Progenitor cell of endocrine pancreas (in vitro differentiated cells): ENCODE measurements around the gene RUSF1. TPM values are rescaled to one million over a fixed set of nuclear protein-coding genes. Genes with fewer than 3 reads are reported as not detected.

Source experiments
- DNase-seq: peaks from one replicate; pipeline ENCODE4 v3.0.0; 2021; ENCODE audit warnings: low spot score; ENCODE audit not compliant: unreplicated experiment
- H3K27ac Mint-ChIP-seq: 2 replicates; pipeline ENCODE4 v1.8.0; 2021; ENCODE audit warnings: mild to moderate bottlenecking, moderate library complexity, mixed read lengths
- H3K27me3 Mint-ChIP-seq: 2 replicates; pipeline ENCODE4 v1.8.0; 2021; ENCODE audit warnings: mixed read lengths
- H3K36me3 Mint-ChIP-seq: 2 replicates; pipeline ENCODE4 v1.8.0; 2022; ENCODE audit warnings: mixed read lengths; ENCODE audit not compliant: insufficient read depth
- H3K4me1 Mint-ChIP-seq: 2 replicates; pipeline ENCODE4 v1.8.0; 2021; ENCODE audit warnings: low read depth, mixed read lengths
- H3K4me3 Mint-ChIP-seq: 2 replicates; pipeline ENCODE4 v1.8.0; 2021; ENCODE audit warnings: low read depth, mild to moderate bottlenecking, moderate library complexity, mixed read lengths
- H3K9me3 Mint-ChIP-seq: 2 replicates; pipeline ENCODE4 v1.8.0; 2021; ENCODE audit warnings: low read depth, mixed read lengths
- total RNA-seq: library from RNA; stranded (reverse); gene quantifications from 2 replicates; pipeline ENCODE4 v1.2.1, GENCODE V29; 2021
- TF ChIP-seq, protein P1 (sequence below): fragments of 200-600 bp; sonication (generic); IDR thresholded peaks from one replicate; pipeline ENCODE4 v1.5.0; 2021; ENCODE audit warnings: antibody characterized with exemption, mild to moderate bottlenecking; ENCODE audit not compliant: unreplicated experiment

Gene RUSF1
- total RNA-seq, 1 donor from 2014 or later: 65.1 TPM

DNA sequence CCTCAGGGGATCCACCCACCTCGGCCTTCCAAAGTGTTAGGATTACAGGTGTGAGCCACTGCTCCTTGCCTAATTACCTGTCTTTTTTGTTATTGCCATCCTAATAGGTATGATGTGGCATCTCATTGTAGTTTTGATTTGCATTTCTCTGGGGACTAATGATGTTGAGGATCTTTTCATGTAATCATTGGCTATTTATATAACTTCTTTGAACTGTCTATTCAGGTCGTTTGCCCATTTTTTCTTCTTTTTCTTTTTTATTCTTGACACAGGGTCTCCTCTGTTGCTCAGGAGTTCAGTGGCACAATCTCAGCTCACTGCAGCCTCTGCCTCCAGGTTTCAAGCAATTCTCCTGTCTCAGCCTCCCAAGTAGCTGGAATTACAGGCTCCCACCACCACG is 37.6 kb downstream of the RUSF1 start:
- DNase-seq: no peak
- Mint-ChIP-seq H3K4me1 (peaks cover 3% of the 10 kb centered on the region), H3K36me3 (no peaks in the 10 kb centered on the region), H3K4me3 (no peak overlapping the region), H3K27me3 (peaks cover 49% of the 10 kb centered on the region), H3K27ac (no peak overlapping the region), H3K9me3 (no peaks in the 10 kb centered on the region)
- TF ChIP-seq, protein P1, sequence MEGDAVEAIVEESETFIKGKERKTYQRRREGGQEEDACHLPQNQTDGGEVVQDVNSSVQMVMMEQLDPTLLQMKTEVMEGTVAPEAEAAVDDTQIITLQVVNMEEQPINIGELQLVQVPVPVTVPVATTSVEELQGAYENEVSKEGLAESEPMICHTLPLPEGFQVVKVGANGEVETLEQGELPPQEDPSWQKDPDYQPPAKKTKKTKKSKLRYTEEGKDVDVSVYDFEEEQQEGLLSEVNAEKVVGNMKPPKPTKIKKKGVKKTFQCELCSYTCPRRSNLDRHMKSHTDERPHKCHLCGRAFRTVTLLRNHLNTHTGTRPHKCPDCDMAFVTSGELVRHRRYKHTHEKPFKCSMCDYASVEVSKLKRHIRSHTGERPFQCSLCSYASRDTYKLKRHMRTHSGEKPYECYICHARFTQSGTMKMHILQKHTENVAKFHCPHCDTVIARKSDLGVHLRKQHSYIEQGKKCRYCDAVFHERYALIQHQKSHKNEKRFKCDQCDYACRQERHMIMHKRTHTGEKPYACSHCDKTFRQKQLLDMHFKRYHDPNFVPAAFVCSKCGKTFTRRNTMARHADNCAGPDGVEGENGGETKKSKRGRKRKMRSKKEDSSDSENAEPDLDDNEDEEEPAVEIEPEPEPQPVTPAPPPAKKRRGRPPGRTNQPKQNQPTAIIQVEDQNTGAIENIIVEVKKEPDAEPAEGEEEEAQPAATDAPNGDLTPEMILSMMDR: no peak

DNA sequence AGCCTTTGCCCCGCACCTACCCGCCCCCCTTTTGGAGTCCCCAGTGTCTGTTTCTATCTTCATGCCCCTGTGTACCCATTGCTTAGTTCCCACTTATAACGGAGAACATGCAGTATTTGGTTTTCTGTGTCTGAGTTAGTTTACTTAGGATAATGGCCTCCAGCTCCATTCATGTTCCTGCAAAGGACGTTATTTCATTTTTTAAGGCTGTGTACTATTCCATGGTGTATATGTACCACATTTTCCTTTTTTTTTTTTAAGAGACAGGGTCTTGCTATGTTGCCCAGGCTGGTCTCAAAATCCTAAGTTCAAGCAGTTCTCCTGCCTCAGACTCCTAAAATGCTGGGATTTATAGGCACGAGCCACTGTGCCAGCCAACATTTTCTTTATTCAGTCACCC is 40.3 kb downstream of the RUSF1 start:
- no peak for DNase-seq
- Mint-ChIP-seq H3K27me3 (peaks cover 21% of the 10 kb centered on the region), H3K36me3 (peaks cover 10% of the 10 kb centered on the region), H3K9me3 (no peaks in the 10 kb centered on the region), H3K27ac (no peak overlapping the region), H3K4me1 (peaks cover 3% of the 10 kb centered on the region), H3K4me3 (no peak overlapping the region)
- TF ChIP-seq, protein P1: no peak

DNA sequence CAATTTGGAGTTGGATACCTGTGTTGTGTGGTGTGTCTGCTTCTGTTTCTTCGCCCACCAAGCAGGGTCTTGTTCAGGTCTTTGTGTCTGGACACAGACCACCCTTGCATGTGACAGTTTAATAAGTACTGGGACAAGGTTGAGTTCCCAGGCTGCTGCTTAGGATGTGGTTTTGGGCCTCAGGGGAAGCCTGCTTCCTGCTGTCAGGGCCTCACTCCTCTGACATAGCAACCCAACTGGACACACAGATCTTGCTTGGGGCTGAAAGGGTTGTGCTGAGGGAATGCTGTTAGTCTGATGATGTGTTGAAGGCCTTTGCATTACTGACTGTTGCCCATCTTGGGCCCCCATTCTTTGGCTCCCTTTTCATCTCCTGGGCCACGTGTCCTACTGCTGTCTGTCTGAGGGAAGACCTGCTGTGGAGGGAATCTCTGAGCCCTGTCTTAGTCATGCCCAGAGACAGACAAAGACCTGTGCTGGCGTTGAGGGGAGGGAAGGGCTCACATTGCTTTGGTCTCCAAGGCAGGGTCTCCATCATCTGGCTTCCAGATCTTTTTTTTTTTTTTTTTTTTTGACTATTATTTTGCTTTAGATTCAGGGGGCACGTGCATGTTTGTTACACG is 40.9 kb downstream of the RUSF1 start:
- H3K27me3 Mint-ChIP-seq: peaks cover 15% of the 10 kb centered on the region
- H3K4me3 Mint-ChIP-seq: no peak overlapping the region
- TF ChIP-seq, protein P1: no peak
- no peaks in the 10 kb centered on the region for H3K9me3 Mint-ChIP-seq
- peaks cover 3% of the 10 kb centered on the region for H3K4me1 Mint-ChIP-seq
- no peak for DNase-seq
- no peak overlapping the region for H3K27ac Mint-ChIP-seq
- H3K36me3 Mint-ChIP-seq: peaks cover 10% of the 10 kb centered on the region

DNA sequence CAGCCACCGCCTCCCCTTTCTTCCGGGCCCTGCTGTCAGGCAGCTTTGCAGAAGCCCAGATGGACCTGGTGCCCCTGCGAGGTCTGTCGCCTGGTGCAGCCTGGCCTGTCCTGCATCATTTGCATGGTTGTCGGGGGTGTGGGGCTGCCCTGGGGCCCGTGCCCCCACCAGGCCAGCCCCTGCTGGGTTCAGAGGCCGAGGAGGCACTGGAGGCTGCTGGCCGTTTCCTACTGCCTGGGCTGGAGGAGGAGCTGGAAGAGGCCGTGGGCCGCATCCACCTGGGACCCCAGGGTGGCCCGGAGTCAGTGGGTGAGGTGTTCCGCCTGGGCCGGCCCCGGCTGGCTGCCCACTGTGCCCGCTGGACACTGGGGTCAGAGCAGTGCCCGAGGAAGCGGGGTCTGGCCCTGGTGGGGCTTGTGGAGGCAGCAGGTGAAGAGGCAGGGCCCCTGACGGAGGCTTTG is 41.8 kb downstream of the RUSF1 start:
- TF ChIP-seq, protein P1: no peak
- no peaks in the 10 kb centered on the region for H3K9me3 Mint-ChIP-seq
- H3K36me3 Mint-ChIP-seq: peaks cover 10% of the 10 kb centered on the region
- no peaks in the 10 kb centered on the region for H3K4me1 Mint-ChIP-seq
- H3K4me3 Mint-ChIP-seq: no peak overlapping the region
- DNase-seq: no peak
- peaks cover 11% of the 10 kb centered on the region for H3K27me3 Mint-ChIP-seq
- no peak overlapping the region for H3K27ac Mint-ChIP-seq

DNA sequence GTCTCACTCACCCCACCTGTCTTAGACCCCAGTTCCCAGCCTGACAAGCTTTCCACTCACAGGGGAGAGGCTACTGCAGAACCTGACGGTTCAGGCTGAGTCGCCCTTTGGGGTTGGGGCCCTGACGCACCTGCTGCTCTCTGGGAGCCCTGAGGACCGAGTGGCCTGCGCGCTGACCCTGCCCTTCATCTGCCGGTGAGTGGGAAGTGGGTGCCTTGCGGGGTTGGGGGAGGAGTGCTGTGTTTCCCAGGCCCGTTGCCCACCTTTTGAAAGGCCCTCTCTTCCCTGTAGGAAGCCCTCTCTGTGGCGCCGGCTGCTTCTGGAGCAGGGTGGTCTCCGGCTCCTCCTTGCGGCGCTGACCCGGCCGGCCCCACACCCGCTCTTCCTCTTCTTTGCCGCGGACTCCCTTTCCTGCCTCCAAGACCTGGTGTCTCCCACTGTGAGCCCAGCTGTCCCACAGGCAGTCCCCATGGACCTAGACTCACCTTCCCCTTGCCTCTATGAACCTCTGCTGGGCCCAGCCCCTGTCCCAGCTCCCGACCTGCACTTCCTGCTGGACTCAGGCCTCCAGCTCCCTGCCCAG is 42.3 kb downstream of the RUSF1 start:
- Mint-ChIP-seq H3K27me3 (peaks cover 5% of the 10 kb centered on the region), H3K36me3 (peaks cover 10% of the 10 kb centered on the region), H3K4me1 (no peaks in the 10 kb centered on the region), H3K4me3 (no peak overlapping the region), H3K27ac (no peak overlapping the region), H3K9me3 (no peaks in the 10 kb centered on the region)
- TF ChIP-seq, protein P1: no peak
- no peak for DNase-seq
